GM21390 (cell line): ENCODE data around the gene FMN2.
"Not testable (repeated sequence)": the region's sequence is repeated elsewhere in the genome, so short reads cannot be mapped to it uniquely, and the experiment has no call there.

Experiments
- ATAC-seq: cut with Tn5 transposase; IDR thresholded peaks from one replicate; pipeline ENCODE4 v1.9.1; 2021; ENCODE audit not compliant: unreplicated experiment

The FMN2 gene

GRCh38 chr1:240134596-240134995, 42.9 kb downstream of the FMN2 start:
- ATAC-seq: no peak

GRCh38 chr1:240136402-240136801, 44.7 kb downstream of the FMN2 start:
- ATAC-seq: no peak

- ATAC-seq: no peak
Observed at GRCh38 chr1:240138867-240139266, 47.2 kb downstream of the FMN2 start.

GRCh38 chr1:240139511-240139910, 47.8 kb downstream of the FMN2 start:
- no peak for ATAC-seq

GRCh38 chr1:240145120-240145519, 53.4 kb downstream of the FMN2 start:
- ATAC-seq: no peak

- ATAC-seq: no peak
Observed at GRCh38 chr1:240148333-240148732, 56.6 kb downstream of the FMN2 start.

- peak; percentile 68 for ATAC-seq
Observed at GRCh38 chr1:240149484-240150094, 57.9 kb downstream of the FMN2 start.

GRCh38 chr1:240151136-240151735, 59.6 kb downstream of the FMN2 start:
- no peak for ATAC-seq

GRCh38 chr1:240152611-240153297, 61.1 kb downstream of the FMN2 start:
- no peak for ATAC-seq

- no peak for ATAC-seq
Observed at GRCh38 chr1:240155605-240156004, 63.9 kb downstream of the FMN2 start.

GRCh38 chr1:240164742-240165141, 73.1 kb downstream of the FMN2 start:
- no peak for ATAC-seq

GRCh38 chr1:240169188-240169587, 77.5 kb downstream of the FMN2 start:
- no peak for ATAC-seq

GRCh38 chr1:240170266-240170665, 78.6 kb downstream of the FMN2 start:
- ATAC-seq: no peak

GRCh38 chr1:240170806-240171205, 79.1 kb downstream of the FMN2 start:
- ATAC-seq: no peak

GRCh38 chr1:240171907-240172306, 80.2 kb downstream of the FMN2 start:
- no peak for ATAC-seq

GRCh38 chr1:240173836-240174235, 82.2 kb downstream of the FMN2 start:
- ATAC-seq: no peak

- ATAC-seq: no peak
Observed at GRCh38 chr1:240174734-240175133, 83.1 kb downstream of the FMN2 start.

GRCh38 chr1:240178366-240178765, 86.7 kb downstream of the FMN2 start:
- no peak for ATAC-seq

- not testable (repeated sequence) for ATAC-seq
Observed at GRCh38 chr1:240184682-240185081, 93.0 kb downstream of the FMN2 start.

GRCh38 chr1:240188139-240188538, 96.5 kb downstream of the FMN2 start:
- no peak for ATAC-seq

- ATAC-seq: peak; percentile 75
Observed at GRCh38 chr1:240189386-240189989, 97.8 kb downstream of the FMN2 start.

GRCh38 chr1:240190881-240191401, 99.3 kb downstream of the FMN2 start:
- no peak for ATAC-seq
